Middle frontal gyrus (tissue), 1 donor: ENCODE data around the gene INMT.
A peak's percentile ranks its signal among the peaks of the same experiment; 100 is the strongest.

Source experiments
- DNase-seq: peaks from one replicate; pipeline ENCODE4 v3.0.0-alpha.2; 2015; ENCODE audit warnings: low spot score; ENCODE audit errors: extremely low spot score

INMT gene

DNA sequence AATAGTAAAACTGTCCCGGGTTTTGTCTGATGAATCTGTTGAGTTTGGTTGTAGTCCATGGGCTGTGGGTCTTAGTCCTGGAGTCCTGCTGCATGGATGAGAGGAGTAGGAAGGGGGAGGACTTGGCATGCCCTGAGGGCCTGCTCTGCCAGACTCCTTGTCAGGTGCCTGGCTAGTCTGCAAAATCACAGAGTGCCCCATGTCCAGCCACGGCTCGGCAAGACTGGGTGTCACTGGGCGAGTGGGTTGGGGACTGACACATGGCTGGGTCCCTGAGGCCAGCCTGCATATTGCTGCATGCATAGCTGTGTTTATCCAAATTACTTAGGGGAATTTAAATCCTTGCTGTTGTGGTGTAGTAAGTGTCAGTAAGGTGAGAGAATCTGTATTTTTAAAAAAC is 29.0 kb downstream of the INMT start:
- no peak for DNase-seq

- DNase-seq, result no peak
Observed at GRCh38 chr7:30782690-30783089, 30.8 kb downstream of the INMT start.

GRCh38 chr7:30785786-30786185 is 33.9 kb downstream of the INMT start:
- no peak for DNase-seq

DNA sequence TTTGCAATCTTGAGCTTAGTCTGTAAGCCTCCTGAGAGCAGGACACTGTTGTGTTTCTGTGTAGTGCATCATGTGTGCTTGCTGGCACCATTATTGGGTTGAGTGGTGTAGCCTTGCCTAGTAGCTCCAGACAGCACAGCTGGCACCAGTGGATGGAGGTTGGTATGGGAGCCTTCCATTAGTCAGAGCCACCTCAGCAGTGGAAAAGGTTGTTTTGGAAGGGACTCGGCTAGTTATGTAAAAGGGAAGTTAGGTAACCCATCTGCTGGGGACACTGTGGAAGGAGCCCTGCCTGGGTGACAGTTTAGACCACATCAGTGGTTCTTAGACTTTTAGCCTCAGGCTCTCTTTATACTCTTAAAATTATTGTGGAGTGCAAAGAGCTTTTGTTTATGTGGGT is 35.6 kb downstream of the INMT start:
- DNase-seq, result no peak

DNA sequence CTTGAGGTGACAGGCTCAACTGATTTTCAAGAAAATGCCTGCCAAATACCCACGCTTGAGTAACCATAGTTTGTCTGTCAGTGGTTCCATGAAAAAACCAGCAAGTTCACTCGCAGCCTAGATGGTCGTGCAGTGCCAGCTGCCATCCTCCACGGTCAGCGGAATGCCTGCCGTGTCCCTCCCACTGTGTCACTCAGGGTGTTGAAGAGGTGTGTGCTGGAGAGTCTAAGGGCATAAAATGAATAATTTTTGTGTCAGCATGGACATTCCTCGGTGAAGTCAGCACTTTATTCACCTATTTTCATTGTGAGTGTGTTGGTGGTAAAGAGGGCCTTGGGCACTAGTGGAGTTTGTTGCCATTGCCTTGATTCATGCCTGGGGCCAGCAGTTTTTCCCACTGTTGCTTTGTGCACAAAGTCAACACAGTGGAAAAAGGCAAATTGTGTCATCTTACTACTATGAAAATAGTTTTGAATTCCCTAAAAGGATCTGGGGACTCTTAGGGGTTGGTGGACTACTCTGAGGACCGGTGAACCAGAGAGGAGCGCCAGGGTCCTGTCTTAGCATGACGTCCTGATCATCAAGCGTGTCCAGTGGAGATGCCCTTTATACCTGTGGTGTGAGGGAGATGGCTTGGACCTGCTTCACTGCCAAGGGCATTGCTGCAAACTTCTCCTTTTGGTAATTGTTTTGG is 36.9 kb downstream of the INMT start:
- no peak for DNase-seq

DNA sequence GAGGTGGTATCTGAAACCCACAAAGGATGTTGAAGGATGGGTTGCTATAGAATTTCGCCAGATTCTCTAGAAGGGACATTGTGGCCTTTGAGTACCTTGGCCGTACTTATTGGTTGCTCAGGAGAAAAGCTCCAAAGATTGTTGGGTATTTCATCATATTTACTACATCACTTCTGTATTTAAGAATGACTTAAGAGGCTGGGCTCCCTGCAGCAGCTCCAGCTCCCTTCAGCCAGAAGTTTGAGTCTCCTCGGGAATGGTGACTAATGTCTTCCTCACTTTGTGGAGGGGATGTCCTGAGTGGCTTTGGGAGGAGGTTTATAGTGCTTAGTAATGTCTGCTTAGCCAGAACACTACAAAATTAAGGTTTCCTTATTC is 37.4 kb downstream of the INMT start:
- no peak for DNase-seq

DNA sequence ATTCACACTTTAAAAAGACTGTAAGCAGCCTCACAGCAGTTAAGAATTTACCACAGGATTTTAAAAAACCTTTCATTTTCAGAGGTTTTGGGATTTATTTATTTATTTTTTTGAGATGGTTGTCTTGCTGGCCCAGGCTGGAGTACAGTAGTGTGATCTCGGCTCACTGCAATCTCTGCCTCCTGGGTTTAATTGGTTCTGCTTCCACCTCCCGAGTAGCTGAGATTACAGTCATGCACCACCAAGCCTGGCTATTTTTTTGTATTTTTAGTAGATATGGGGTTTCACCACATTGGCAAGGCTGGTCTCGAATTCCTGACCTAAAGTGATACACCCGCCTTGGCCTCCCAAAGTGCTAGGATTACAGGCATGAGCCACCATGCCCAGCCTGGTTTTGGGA is 38.4 kb downstream of the INMT start:
- DNase-seq, result no peak

DNA sequence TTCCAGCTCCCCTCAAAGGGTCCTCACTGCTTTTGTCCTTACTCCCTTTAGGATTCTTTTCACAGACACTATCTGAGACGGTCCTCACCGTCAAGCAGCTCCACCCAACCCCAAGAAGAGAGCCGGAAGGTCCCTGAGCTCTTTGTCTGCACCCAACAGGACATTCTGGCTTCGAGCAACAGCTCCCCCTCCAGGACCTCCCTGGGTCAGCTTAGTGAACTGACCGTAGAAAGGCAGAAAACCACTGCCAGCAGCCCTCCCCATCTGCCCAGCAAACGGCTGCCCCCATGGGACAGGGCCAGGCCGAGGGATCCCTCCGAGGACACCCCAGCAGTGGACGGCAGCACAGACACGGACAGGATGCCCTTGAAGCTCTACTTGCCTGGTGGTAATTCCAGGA is 39.2 kb downstream of the INMT start:
- DNase-seq, result no peak

DNA sequence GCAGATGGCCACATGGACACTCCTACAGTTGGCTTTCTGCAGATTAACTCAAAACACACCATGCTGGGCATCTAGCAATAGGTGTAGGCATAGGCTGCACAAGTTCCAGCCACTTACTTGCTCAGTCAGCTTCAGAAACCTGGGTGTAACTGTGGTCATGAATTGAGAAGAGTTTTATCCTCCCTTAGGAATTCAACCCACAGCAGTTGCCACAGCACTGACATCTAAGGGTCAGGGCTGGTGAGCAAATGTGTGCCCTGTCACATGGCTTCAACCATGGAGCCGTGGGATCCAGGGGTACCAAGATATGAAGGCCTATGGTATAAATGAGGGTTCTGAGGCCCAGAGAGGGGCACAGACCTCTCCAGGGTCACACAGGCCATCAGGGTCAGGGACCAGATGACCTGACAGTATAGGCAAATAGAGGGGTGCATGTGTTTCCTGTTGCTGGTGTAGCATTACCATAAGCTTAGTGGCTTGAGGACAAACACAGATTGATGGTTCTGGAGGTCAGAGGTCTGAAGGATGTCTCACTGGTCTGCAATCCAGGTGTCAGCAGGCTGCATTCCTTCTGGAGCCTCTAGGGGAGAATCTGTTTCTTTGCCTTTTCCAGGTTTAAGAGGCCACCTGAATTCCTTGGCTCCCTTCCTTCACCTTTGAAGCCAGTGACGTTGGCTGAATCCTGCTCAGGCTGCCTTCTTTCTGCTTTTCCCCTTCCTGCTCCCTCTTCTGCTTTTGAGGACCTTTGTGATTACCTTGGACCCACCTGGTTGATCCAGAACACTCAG is 43.4 kb downstream of the INMT start:
- no peak for DNase-seq

GRCh38 chr7:30796105-30796869 is 44.4 kb downstream of the INMT start:
- no peak for DNase-seq

- no peak for DNase-seq
Observed at GRCh38 chr7:30797176-30798040, 45.5 kb downstream of the INMT start.

DNA sequence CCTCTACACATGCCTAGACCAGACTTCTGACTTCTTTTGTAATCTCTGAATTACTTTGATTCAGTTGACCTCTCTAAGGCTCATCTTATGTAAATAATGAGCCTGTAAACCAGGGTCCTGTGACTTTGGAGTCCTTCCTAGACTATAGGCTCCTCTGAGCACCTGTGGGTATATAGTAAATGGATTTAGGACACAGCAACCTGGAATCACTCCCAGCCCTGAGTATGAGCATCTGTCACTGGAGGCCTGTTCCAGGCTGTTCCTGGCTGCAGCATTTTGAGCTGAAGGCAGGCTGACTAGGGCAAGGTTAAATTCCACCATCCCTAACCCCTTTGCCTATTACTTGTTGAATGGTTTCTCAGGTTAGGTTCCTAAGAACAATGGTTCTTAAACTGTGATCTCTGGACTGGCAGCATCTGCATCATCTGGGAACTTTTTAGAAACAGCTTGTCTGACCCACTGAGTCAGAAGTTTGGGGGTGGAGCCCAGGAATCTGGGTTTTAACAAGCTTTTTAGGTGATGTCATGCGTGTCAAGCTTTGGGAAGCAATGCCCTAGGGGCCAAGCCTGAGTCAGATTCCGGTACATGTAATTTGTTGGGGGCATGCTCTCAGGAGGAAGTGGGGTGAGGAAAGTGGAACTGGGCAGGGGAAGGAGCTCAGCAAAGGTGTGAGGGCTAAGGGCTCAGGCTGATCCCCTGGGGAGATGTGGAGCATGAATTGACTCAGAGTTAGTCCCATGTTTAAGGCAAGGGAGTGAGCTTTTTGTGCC is 47.5 kb downstream of the INMT start:
- DNase-seq, result no peak

DNA sequence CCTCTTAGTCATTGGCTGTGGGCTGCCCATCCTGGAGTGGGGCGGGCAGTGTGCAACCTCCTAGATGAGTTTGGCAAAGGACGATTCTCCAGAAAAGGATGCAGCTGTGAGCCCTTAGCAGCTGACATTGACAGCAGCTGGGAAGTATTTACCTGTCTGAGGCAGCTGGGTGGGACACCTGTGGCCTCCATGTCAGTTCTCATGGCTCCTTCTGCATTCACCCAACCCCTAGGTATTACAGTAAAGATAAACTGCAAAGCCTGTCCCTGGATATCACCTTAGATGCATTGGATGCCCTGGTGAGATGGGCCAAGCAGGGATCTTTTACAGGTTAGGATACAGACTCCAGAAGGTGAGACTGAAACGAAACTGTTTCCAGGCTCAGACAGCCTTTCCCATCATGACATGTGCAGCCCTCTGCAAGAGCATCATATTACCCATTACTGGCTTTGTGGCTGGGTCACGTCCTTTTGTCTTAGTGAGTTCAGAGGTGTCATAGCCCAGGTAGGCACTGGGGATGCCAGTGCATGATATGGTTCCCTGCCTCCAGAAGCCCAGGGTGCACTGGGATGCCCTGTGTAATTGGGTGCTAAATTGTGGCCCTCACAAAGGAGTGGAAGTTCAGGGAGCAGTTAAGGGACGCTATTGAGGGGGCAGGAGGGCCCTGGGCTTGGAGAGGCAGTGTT is 48.2 kb downstream of the INMT start:
- no peak for DNase-seq

DNA sequence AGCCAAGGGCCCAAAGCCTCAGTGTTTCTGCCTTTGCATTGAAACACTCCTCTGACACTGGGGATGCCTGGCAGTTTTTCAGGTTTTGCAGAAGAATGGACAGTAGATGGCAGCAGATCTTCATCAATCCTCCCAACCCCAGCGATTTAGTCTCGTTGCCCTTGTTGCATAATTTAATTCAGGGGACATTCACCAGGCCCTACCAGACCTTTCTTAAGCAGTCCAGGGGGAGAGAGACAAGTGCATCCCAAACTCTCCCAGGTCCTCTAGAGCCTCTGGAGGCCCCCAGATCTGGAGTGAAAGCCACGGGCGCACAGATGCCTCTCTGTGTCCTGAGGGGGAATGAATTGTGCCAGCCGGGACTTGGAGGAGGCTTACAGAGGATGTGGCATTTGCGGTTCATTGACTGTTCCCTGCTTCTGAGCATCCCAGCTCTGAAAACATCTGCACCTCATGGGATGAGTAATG is 48.9 kb downstream of the INMT start:
- peak; percentile 73 for DNase-seq

DNA sequence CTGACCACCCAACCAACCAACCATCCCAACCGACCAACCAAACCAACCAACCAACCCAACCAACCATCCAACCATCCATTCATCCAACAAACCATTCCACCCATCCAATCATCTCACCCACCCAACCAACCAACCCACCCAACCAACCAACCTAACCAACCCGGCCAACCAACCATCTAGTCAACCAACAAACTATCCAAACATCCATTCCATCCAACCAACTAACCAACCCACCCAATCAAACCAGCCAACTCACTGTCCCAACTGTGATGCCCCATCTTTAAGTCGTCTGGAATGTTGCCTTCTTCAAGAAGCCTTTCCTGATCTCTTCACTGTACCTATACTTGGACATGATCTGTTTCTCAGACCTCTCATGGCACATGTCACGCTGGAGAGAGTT is 50.9 kb downstream of the INMT start:
- DNase-seq, result no peak

- DNase-seq, result no peak
Observed at GRCh38 chr7:30804078-30804661, 52.2 kb downstream of the INMT start.

GRCh38 chr7:30805081-30805691 is 53.3 kb downstream of the INMT start:
- DNase-seq, result no peak

- no peak for DNase-seq
Observed at GRCh38 chr7:30805931-30806330, 54.0 kb downstream of the INMT start.
